Smooth muscle cell (in vitro differentiated cells): ENCODE measurements around the gene LSM14B. TPM values are rescaled to one million over a fixed set of nuclear protein-coding genes. Genes with fewer than 3 reads are reported as not detected.

ENCODE experiments used
- DNase-seq: peaks from one replicate; lab custom pipeline; 2025; ENCODE audit not compliant: unreplicated experiment; lab: John Stamatoyannopoulos, UW
- H2AFZ ChIP-seq: fragments of 200-600 bp; sonication (generic); 2 replicates; pipeline ENCODE4 v1.6.0; 2016; ENCODE audit warnings: antibody characterized with exemption, low read depth, mild to moderate bottlenecking
- H3F3A ChIP-seq: fragments of 200-600 bp; sonication (generic); 2 replicates; pipeline ENCODE4 v1.6.0; 2017; ENCODE audit warnings: antibody characterized with exemption, low read depth
- H3K27ac ChIP-seq: fragments of 200-600 bp; sonication (generic); 2 replicates; pipeline ENCODE4 v1.5.1; 2016; ENCODE audit warnings: low read depth, mild to moderate bottlenecking
- H3K27me3 ChIP-seq: fragments of 200-600 bp; sonication (generic); 2 replicates; pipeline ENCODE4 v1.6.1; 2016; ENCODE audit warnings: low read depth, mild to moderate bottlenecking
- H3K36me3 ChIP-seq: fragments of 200-600 bp; sonication (generic); 2 replicates; pipeline ENCODE4 v1.5.1; 2016; ENCODE audit warnings: low read depth
- H3K4me1 ChIP-seq: fragments of 200-600 bp; sonication (generic); 2 replicates; pipeline ENCODE4 v1.5.1; 2016; ENCODE audit warnings: low read depth
- H3K4me2 ChIP-seq: fragments of 200-600 bp; sonication (generic); 2 replicates; pipeline ENCODE4 v1.6.0; 2016; ENCODE audit warnings: mild to moderate bottlenecking
- H3K4me3 ChIP-seq: fragments of 200-600 bp; sonication (generic); 2 replicates; pipeline ENCODE4 v1.5.1; 2016; ENCODE audit warnings: mild to moderate bottlenecking
- H3K79me2 ChIP-seq: fragments of 200-600 bp; sonication (generic); 2 replicates; pipeline ENCODE4 v1.6.0; 2016; ENCODE audit warnings: low read depth, mild to moderate bottlenecking
- H3K9ac ChIP-seq: fragments of 200-600 bp; sonication (generic); 2 replicates; pipeline ENCODE4 v1.6.0; 2016; ENCODE audit warnings: low read depth
- H3K9me3 ChIP-seq: fragments of 200-600 bp; sonication (generic); replicated peaks from 2 replicates; pipeline ENCODE4 v1.5.1; 2016; ENCODE audit warnings: low read depth
- H4K20me1 ChIP-seq: fragments of 200-600 bp; sonication (generic); 2 replicates; pipeline ENCODE4 v1.6.0; 2016; ENCODE audit warnings: low read depth
- WGBS: methylation state at CpG from one replicate; pipeline ENCODE4 v1.1.7; 2016; ENCODE audit warnings: low lambda C conversion rate; 5-methylcytosine and 5-hydroxymethylcytosine counted together
- polyA plus RNA-seq: library from polyadenylated mRNA; unstranded; fragments of >200 nt; fragmentation: Nextera tagmentation; extraction: Ambion mirVana; gene quantifications from 2 replicates; pipeline ENCODE4 v1.2.1, GENCODE V29; 2016
- total RNA-seq: library from RNA; depleted of rRNA; stranded (reverse); fragments of >200 nt; gene quantifications from 2 replicates; pipeline ENCODE4 v1.2.3, GENCODE V29; 2014
- TF ChIP-seq, protein P1 (sequence below): fragments of 200-600 bp; sonication (generic); IDR thresholded peaks from 2 replicates; pipeline ENCODE4 v1.5.1; 2017; ENCODE audit warnings: borderline replicate concordance, mild to moderate bottlenecking, antibody characterized with exemption; ENCODE audit not compliant: insufficient read depth, poor library complexity, severe bottlenecking

LSM14B gene
- total and polyA plus RNA-seq, 2 experiments from 2014 or later: 5.6 to 21.5 TPM

DNA sequence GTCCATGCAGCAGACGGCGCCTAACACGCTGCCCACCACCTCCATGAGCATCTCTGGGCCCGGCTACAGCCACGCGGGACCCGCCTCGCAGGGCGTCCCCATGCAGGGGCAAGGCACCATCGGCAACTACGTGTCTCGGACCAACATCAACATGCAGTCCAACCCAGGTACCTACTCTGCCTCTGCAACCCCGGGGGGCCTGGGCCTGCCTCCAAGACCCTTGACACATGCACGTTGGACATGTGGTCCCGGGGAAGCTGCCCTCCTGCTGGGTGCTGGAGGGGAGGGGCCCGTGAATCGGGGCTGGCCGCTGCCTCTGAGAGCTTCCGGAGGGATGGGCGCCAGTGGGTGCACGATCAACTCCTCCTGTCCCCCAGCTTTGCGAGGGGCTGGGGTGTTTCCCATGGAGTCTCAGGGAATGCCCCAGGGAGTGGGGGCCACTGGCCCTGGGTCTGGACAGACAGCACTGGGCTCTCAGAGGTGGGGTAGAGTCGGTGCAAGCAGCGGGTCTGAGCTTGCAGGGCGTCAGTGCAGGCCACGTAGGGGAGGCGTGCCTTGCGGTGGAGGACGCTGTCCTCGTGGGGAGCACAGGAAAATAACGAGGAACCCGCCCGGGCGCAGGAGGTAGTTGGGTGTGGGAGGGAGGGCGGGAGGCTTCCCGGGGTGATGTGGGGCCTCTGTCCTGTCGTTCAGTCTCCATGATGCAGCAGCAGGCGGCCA is 40.6 kb downstream of the LSM14B start:
- DNase-seq: no peak
- no peaks in the 10 kb centered on the region for H3K9me3 ChIP-seq
- no peaks in the 10 kb centered on the region for H3K36me3 ChIP-seq
- peaks cover 7% of the 10 kb centered on the region for H3K79me2 ChIP-seq
- H3K4me3 ChIP-seq: no peak overlapping the region
- WGBS: 97% methylated on average over 31 of the region's 38 CpGs
- H3K9ac ChIP-seq: no peak overlapping the region
- H3F3A ChIP-seq: no peaks in the 10 kb centered on the region
- no peak overlapping the region for H3K27ac ChIP-seq
- H2AFZ ChIP-seq: no peak overlapping the region
- H3K4me2 ChIP-seq: no peak overlapping the region
- H3K27me3 ChIP-seq: no peaks in the 10 kb centered on the region
- no peaks in the 10 kb centered on the region for H3K4me1 ChIP-seq
- TF ChIP-seq, protein P1, sequence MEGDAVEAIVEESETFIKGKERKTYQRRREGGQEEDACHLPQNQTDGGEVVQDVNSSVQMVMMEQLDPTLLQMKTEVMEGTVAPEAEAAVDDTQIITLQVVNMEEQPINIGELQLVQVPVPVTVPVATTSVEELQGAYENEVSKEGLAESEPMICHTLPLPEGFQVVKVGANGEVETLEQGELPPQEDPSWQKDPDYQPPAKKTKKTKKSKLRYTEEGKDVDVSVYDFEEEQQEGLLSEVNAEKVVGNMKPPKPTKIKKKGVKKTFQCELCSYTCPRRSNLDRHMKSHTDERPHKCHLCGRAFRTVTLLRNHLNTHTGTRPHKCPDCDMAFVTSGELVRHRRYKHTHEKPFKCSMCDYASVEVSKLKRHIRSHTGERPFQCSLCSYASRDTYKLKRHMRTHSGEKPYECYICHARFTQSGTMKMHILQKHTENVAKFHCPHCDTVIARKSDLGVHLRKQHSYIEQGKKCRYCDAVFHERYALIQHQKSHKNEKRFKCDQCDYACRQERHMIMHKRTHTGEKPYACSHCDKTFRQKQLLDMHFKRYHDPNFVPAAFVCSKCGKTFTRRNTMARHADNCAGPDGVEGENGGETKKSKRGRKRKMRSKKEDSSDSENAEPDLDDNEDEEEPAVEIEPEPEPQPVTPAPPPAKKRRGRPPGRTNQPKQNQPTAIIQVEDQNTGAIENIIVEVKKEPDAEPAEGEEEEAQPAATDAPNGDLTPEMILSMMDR: no peak
- peaks cover 29% of the 10 kb centered on the region for H4K20me1 ChIP-seq

DNA sequence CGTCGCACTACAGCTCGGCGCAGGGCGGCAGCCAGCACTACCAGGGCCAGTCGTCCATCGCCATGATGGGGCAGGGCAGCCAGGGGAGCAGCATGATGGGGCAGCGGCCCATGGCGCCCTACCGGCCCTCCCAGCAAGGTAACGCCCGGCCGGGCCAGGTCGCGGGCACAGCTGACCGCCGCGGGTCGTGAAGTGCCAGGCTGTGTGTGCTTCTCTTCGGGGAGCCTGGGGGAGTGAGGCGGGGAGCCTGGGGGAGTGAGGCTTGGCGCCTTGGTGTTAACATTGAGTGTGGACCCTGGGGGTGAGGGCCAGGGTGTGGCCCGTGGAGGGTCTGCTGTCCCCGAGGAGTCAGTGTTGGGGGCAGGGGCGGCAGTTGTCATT is 41.2 kb downstream of the LSM14B start:
- 98% methylated on average over 21 of the region's 25 CpGs for WGBS
- Histone ChIP-seq H3K4me3 (no peak overlapping the region), H3K79me2 (peaks cover 2% of the 10 kb centered on the region), H3K27ac (no peak overlapping the region), H3K27me3 (no peaks in the 10 kb centered on the region), H2AFZ (no peak overlapping the region), H3K9me3 (no peaks in the 10 kb centered on the region), H3K4me1 (no peaks in the 10 kb centered on the region), H3K4me2 (no peak overlapping the region), H4K20me1 (peaks cover 24% of the 10 kb centered on the region), H3K9ac (no peak overlapping the region), H3F3A (no peaks in the 10 kb centered on the region), H3K36me3 (no peaks in the 10 kb centered on the region)
- TF ChIP-seq, protein P1: no peak
- no peak for DNase-seq

DNA sequence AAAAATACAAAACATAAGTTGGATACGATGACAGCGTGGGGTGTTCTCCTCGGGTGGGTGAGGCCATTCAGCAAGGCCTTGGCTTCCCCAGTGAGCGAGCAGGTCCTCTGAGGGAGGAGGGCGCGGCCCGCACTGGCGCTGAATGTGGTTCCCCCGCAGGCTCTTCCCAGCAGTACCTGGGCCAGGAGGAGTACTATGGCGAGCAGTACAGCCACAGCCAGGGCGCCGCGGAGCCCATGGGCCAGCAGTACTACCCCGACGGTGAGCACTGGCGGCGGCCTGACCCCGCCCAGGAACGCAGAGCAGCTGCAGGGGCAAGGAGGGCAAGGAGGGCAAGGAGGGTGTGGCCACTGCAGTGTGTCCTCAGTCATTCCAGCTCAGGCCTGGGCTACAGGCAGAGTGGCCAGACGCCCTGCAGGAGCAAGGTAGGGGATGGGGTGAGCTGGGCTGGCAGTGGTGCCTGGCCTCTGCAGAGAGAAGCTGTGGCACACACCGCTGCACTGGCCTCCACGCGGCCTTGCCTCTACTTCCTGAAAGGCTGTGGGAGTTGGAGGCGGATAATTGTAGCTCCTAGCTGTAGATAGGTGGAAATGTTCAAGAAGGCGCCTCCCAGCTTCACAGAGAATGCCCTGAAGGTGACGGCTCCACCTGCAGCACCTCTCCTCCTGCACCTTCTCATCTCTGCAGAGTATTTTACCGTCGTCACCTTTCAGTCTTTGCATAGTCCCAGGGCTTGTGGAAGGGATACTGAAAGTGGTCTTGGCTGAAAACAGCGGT is 41.9 kb downstream of the LSM14B start:
- H3K9ac ChIP-seq: no peak overlapping the region
- H3K4me1 ChIP-seq: no peaks in the 10 kb centered on the region
- H3K36me3 ChIP-seq: no peaks in the 10 kb centered on the region
- WGBS: 97% methylated on average over 29 of the region's 29 CpGs
- H2AFZ ChIP-seq: no peak overlapping the region
- H3K4me3 ChIP-seq: no peak overlapping the region
- H3K79me2 ChIP-seq: no peaks in the 10 kb centered on the region
- H3F3A ChIP-seq: no peaks in the 10 kb centered on the region
- no peak overlapping the region for H3K4me2 ChIP-seq
- TF ChIP-seq, protein P1: no peak
- no peak for DNase-seq
- no peaks in the 10 kb centered on the region for H3K27me3 ChIP-seq
- H3K9me3 ChIP-seq: no peaks in the 10 kb centered on the region
- no peak overlapping the region for H3K27ac ChIP-seq
- H4K20me1 ChIP-seq: peaks cover 18% of the 10 kb centered on the region
